Activated CD4-positive, alpha-beta T cell treated with anti-CD3 and anti-CD28 coated beads for 36 hours (primary cell): ENCODE measurements around the gene VMP1. TPM values are rescaled to one million over a fixed set of nuclear protein-coding genes. Genes with fewer than 3 reads are reported as not detected.
"Not testable (repeated sequence)": the region's sequence is repeated elsewhere in the genome, so short reads cannot be mapped to it uniquely, and the experiment has no call there.

ENCODE experiments used
- ATAC-seq: fragments of 200-7000 bp; cut with Tn5 transposase; one replicate; pipeline ENCODE4 v1.10.0; 2021; ENCODE audit warnings: mild to moderate bottlenecking, moderate library complexity
- CTCF ChIA-PET: fragments of 350-600 bp; sonication (Branson Sonifier 250); formaldehyde crosslinking; loops from one replicate; lab custom pipeline; 2021; ENCODE audit warnings: antibody characterized with exemption; lab: Charles Lee
- POLR2A ChIA-PET: fragments of 350-600 bp; sonication (Branson Sonifier 250); formaldehyde crosslinking; loops from one replicate; lab custom pipeline; 2021; ENCODE audit warnings: antibody characterized with exemption, inconsistent platforms; lab: Charles Lee
- DNase-seq: peaks from one replicate; pipeline ENCODE4 v3.0.0-alpha.2; 2020
- H3K27ac Mint-ChIP-seq: one replicate; pipeline ENCODE4 v1.8.0; 2021; ENCODE audit warnings: mixed read lengths
- H3K27me3 Mint-ChIP-seq: one replicate; pipeline ENCODE4 v1.8.0; 2021; ENCODE audit warnings: mixed read lengths
- H3K36me3 Mint-ChIP-seq: one replicate; pipeline ENCODE4 v1.8.0; 2021; ENCODE audit warnings: low read depth, mixed read lengths
- H3K4me1 Mint-ChIP-seq: one replicate; pipeline ENCODE4 v1.8.0; 2021; ENCODE audit warnings: mixed read lengths
- H3K4me3 Mint-ChIP-seq: one replicate; pipeline ENCODE4 v1.8.0; 2021; ENCODE audit warnings: mild to moderate bottlenecking, moderate library complexity, mixed read lengths
- H3K9me3 Mint-ChIP-seq: one replicate; pipeline ENCODE4 v1.8.0; 2021; ENCODE audit warnings: low read depth, mixed read lengths
- intact Hi-C, 2 experiments: fragments of 100-400 bp; cut with DNase I in 1 of 2; cut with micrococcal nuclease in 1 of 2; formaldehyde crosslinking; loops; one replicate each; pipeline versions ENCODE4 v1.14.2 to v1.15.1; 2022 to 2024; cut with DNase I, micrococcal nuclease
- total RNA-seq, 2 experiments: library from RNA; stranded (reverse); gene quantifications; one replicate each; pipeline ENCODE4 v1.2.3, GENCODE V29; 2021

Gene VMP1
- total RNA-seq, 2 experiments from 2014 or later = 378 to 402 TPM

GRCh38 chr17:59853168-59853918 lies 145.9 kb downstream of the VMP1 start:
- peaks cover 3% of the 10 kb centered on the region for H3K36me3 Mint-ChIP-seq
- no peaks in the 10 kb centered on the region for H3K9me3 Mint-ChIP-seq
- peak overlapping the region; percentile 64 for H3K27ac Mint-ChIP-seq
- no peaks in the 10 kb centered on the region for H3K27me3 Mint-ChIP-seq
- POLR2A ChIA-PET = interaction anchor here (0.5 to 1.3 kb wide), 8 partner anchors 10 to 109 kb away, joined by 3 to 6 read pairs (median 5); no protein-coding TSS in a partner anchor
- CTCF ChIA-PET = interaction anchor here (1.2 kb wide), 1 partner anchor 8 kb away, joined by 4 read pairs; no protein-coding TSS in a partner anchor
- DNase-seq (peak; percentile 79), ATAC-seq (peak; percentile 90)
- H3K4me3 Mint-ChIP-seq = peak overlapping the region; percentile 10
- peaks cover 48% of the 10 kb centered on the region for H3K4me1 Mint-ChIP-seq
- intact Hi-C loops = no loop called here

- H3K4me1 Mint-ChIP-seq = peaks cover 44% of the 10 kb centered on the region
- H3K9me3 Mint-ChIP-seq, H3K4me3 Mint-ChIP-seq, H3K36me3 Mint-ChIP-seq, H3K27me3 Mint-ChIP-seq, intact Hi-C loops, DNase-seq, H3K27ac Mint-ChIP-seq, ATAC-seq: not testable (repeated sequence)
- CTCF ChIA-PET = interaction anchor here (1.2 kb wide), 1 partner anchor 9 kb away, joined by 4 read pairs; no protein-coding TSS in a partner anchor
- POLR2A ChIA-PET = interaction anchor here (0.6 to 1.3 kb wide), 7 partner anchors 10 to 109 kb away, joined by 3 to 6 read pairs (median 5); no protein-coding TSS in a partner anchor
These were observed 146.7 kb downstream of the VMP1 start for GRCh38 chr17:59853919-59854729.

GRCh38 chr17:59856859-59857794 lies 149.7 kb downstream of the VMP1 start:
- Mint-ChIP-seq H3K9me3 (no peaks in the 10 kb centered on the region), H3K4me1 (peaks cover 35% of the 10 kb centered on the region), H3K4me3 (no peak overlapping the region), H3K27ac (no peak overlapping the region), H3K36me3 (peaks cover 8% of the 10 kb centered on the region), H3K27me3 (no peaks in the 10 kb centered on the region)
- intact Hi-C loops = no loop called here
- ATAC-seq = no peak
- ChIA-PET CTCF (interaction anchor here (0.5 to 1.0 kb wide), 3 partner anchors 23 to 99 kb away, joined by 3 to 5 read pairs (median 3); no protein-coding TSS in a partner anchor), POLR2A (interaction anchor here (0.6 to 1.8 kb wide), 4 partner anchors 25 to 108 kb away, joined by 3 to 7 read pairs (median 3); no protein-coding TSS in a partner anchor)
- DNase-seq = no peak

DNA sequence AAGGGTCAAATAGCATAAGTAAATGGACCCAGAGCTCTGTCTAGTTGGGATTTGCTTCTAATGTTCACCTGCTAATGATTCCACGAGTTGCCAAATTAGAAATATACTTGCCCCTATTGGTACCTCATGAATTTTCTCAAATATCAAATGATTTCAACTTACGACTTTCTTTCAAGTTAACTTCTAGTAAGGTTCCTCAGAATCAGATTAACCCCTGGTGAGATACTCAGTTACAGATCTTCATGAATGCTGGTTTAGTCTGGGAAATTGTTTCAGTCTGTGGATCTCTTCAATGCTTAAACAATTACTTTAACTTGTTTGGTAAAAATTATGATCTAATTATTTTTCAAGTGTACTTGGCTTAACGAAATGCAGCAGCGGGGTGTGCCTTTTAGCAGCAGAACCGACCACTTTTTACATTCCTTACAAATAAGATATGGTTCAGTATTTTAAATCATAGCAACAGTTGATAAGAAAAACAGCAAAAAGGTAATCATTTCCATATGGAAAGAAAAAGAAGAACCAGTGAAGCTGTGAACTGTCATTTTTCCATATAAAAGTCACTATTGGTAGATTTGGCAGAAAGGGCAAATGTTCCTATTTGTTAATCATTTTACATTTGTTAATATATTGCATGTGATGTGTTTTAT lies 150.8 kb downstream of the VMP1 start:
- POLR2A ChIA-PET = interaction anchor here (0.6 to 1.8 kb wide), 2 partner anchors 104 to 151 kb away, joined by 3 to 7 read pairs; partner anchors contain the start of genes PTRH2 and VMP1
- Mint-ChIP-seq H3K9me3 (no peaks in the 10 kb centered on the region), H3K4me1 (peaks cover 25% of the 10 kb centered on the region), H3K36me3 (peaks cover 6% of the 10 kb centered on the region), H3K27ac (peak overlapping the region; percentile 55), H3K4me3 (no peak overlapping the region), H3K27me3 (no peaks in the 10 kb centered on the region)
- CTCF ChIA-PET = interaction anchor here (0.6 to 2.0 kb wide), 8 partner anchors 11 to 223 kb away, joined by 3 to 22 read pairs (median 4); partner anchors contain the start of genes PTRH2 and VMP1
- DNase-seq = no peak
- intact Hi-C loops = no loop called here
- no peak for ATAC-seq

GRCh38 chr17:59858932-59859331 lies 151.5 kb downstream of the VMP1 start:
- ATAC-seq (no peak), DNase-seq (no peak)
- POLR2A ChIA-PET = interaction anchor here (0.6 to 1.1 kb wide), 3 partner anchors 105 to 151 kb away, joined by 3 to 5 read pairs (median 3); partner anchors contain the start of genes PTRH2 and VMP1
- no peaks in the 10 kb centered on the region for H3K27me3 Mint-ChIP-seq
- peaks cover 6% of the 10 kb centered on the region for H3K36me3 Mint-ChIP-seq
- no peaks in the 10 kb centered on the region for H3K9me3 Mint-ChIP-seq
- no peak overlapping the region for H3K4me3 Mint-ChIP-seq
- no peak overlapping the region for H3K27ac Mint-ChIP-seq
- CTCF ChIA-PET = interaction anchor here (0.6 to 2.0 kb wide), 16 partner anchors 9 to 224 kb away, joined by 3 to 22 read pairs (median 4); partner anchors contain the start of genes PTRH2 and VMP1
- intact Hi-C loops = loop anchor here (1.0 kb wide), 2 partner anchors 106 to 112 kb away; no protein-coding TSS in a partner anchor
- H3K4me1 Mint-ChIP-seq = peaks cover 20% of the 10 kb centered on the region

DNA sequence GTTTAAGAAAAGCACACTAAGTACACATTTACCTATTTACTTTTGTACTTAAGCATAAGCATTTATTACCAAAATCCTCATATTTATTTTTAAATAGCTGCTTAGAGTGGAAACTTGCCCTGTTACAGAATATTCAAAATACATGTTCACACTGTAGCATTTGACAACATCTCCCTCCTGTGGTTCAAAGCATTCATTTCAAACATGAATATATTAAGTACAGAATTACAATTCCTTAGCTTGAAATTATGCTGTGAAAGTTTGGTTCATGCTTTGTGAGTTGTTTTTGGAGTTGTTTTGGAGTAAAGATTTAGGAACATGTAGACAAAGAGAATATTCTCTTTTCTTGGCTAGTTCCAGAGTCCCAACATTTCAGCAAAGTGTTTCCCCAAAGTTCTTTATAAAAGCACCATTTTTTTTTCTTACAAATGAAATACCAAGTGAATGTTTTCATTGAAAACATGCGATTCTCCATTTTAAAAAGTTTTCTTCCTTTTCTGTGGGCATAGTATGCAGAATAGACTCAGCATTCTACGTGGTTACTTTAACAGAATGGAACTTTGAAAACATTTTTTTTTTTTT lies 152.1 kb downstream of the VMP1 start:
- Mint-ChIP-seq H3K9me3 (no peaks in the 10 kb centered on the region), H3K36me3 (peaks cover 6% of the 10 kb centered on the region), H3K4me3 (no peak overlapping the region), H3K4me1 (peaks cover 20% of the 10 kb centered on the region), H3K27ac (peak overlapping the region; percentile 37), H3K27me3 (no peaks in the 10 kb centered on the region)
- POLR2A ChIA-PET = interaction anchor here (0.6 to 1.1 kb wide), 3 partner anchors 18 to 107 kb away, joined by 3 to 5 read pairs (median 4); no protein-coding TSS in a partner anchor
- DNase-seq (no peak), ATAC-seq (peak; percentile 60)
- intact Hi-C loops = loop anchor here (1.0 kb wide), 2 partner anchors 106 to 112 kb away; no protein-coding TSS in a partner anchor
- CTCF ChIA-PET = interaction anchor here (0.6 to 2.0 kb wide), 18 partner anchors 10 to 224 kb away, joined by 3 to 22 read pairs (median 4); partner anchors contain the start of genes PTRH2 and VMP1

DNA sequence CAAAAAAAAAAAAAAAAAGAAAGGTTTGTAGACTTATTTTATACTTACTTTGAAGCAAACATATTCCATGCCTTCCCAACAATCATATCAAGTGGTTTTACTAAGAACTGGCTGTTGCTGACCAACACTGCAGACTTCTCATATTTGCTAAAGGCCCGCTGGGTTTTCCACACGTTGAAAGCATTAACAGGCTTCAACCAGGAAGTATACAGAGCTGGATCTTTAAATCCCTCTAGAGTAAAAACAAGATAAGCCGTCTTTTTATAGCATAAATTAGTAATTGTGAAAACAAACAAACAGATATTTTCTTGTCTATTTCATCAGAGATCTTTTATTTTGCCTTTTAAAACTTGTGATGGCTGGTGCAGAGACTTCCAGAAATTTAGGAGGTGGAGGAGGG lies 156.2 kb downstream of the VMP1 start:
- peaks cover 7% of the 10 kb centered on the region for H3K4me1 Mint-ChIP-seq

DNA sequence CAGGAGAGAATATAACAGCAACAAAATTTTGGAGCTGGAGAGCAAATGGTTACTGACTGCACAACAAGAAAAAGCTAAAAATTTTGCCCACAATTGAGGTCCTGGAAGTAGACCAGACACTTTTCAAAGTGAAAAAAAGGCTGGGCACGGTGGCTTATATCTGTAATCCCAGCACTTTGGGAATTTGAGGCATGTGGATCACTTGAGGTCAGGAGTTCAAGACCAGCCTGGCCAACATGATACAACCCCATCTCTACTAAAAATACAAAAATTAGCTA lies 162.4 kb downstream of the VMP1 start:
- Mint-ChIP-seq H3K27me3 (no peaks in the 10 kb centered on the region), H3K9me3 (no peaks in the 10 kb centered on the region), H3K27ac (no peak overlapping the region), H3K4me1 (no peaks in the 10 kb centered on the region), H3K36me3 (peaks cover 13% of the 10 kb centered on the region), H3K4me3 (no peak overlapping the region)
- ChIA-PET CTCF (interaction anchor here (0.6 to 1.4 kb wide), 4 partner anchors 11 to 200 kb away, joined by 3 to 4 read pairs (median 3); no protein-coding TSS in a partner anchor), POLR2A (no interaction called here)
- DNase-seq (no peak), ATAC-seq (no peak)
- intact Hi-C loops = no loop called here

More for the DNA sequence above, 156.2 kb downstream of the VMP1 start:
- no peaks in the 10 kb centered on the region for H3K9me3 Mint-ChIP-seq
- no peak overlapping the region for H3K4me3 Mint-ChIP-seq
- no peaks in the 10 kb centered on the region for H3K27me3 Mint-ChIP-seq
- ChIA-PET CTCF (no interaction called here), POLR2A (interaction anchor here (0.6 kb wide), 1 partner anchor 30 kb away, joined by 6 read pairs; no protein-coding TSS in a partner anchor)
- H3K27ac Mint-ChIP-seq = no peak overlapping the region
- intact Hi-C loops = no loop called here
- DNase-seq (no peak), ATAC-seq (no peak)
- H3K36me3 Mint-ChIP-seq = peaks cover 9% of the 10 kb centered on the region

DNA sequence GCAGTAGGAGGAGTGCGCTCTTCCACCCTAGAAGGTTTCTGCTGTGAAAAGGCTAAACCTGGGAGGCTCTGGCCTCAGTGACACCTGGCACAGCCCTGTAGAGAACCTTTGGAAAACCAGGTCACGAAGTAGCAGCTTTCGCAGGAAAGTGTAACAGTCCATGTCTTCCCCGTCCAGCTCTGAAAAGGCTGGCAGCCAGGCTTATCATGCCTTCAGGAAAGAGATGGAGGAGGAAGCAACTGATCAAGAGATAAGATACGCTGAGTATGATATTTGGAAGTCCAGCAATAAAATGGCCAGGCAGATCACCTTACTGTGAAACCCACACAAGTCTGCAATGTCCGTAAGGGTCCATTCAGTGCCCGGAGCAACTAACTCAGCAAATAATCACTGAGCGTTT lies 163.0 kb downstream of the VMP1 start:
- ATAC-seq = no peak
- no peak overlapping the region for H3K27ac Mint-ChIP-seq
- no peak for DNase-seq

More for the DNA sequence above, 163.0 kb downstream of the VMP1 start:
- Mint-ChIP-seq H3K4me3 (no peak overlapping the region), H3K36me3 (peaks cover 12% of the 10 kb centered on the region), H3K9me3 (no peaks in the 10 kb centered on the region), H3K4me1 (no peaks in the 10 kb centered on the region), H3K27me3 (no peaks in the 10 kb centered on the region)
- ChIA-PET CTCF (interaction anchor here (0.6 to 1.4 kb wide), 5 partner anchors 11 to 349 kb away, joined by 3 to 4 read pairs (median 4); no protein-coding TSS in a partner anchor), POLR2A (no interaction called here)
- intact Hi-C loops = no loop called here
